Hematopoietic multipotent progenitor cell treated with erythropoietin and hydrocortisone succinate and interleukin-3 and kit ligand, for 8 days (in vitro differentiated cells): Measurements from ENCODE around the gene GPR50.

Experiments
- DNase-seq: peaks from one replicate; pipeline ENCODE4 v3.0.0-alpha.2; 2015

GPR50 gene

DNA sequence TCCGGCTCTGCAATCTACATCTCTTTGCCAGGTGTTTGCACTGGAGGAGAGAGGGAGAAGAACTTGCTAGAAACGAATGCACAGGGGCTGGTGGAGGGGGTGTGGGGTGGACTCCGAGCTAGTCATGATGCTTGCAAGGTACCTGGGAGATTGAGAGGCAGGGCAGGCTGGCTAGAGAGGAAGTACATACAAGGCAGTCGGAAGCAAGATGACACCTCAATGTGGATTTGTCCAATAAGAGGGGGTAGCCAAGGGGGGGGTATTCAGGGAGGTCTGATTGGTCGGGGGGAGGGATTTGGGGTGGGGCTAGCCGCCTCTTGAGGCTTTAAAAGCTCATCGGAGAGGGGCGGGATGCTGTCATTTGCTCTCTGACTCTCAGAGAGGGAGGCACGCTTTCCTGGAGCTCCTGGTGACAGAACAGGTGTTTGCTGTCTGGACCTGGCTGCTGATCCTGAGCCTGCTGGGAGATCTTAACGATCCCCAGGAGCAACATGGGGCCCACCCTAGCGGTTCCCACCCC, at the start of gene GPR50:
GPR50 (plus strand) TSS at position 354 of the 520 bp plus-strand sequence; CDS start at position 492, 138 bp downstream.
- DNase-seq = no peak

- DNase-seq = no peak
These were observed 43.9 kb upstream of the GPR50 start for GRCh38 chrX:151132531-151132930.

DNA sequence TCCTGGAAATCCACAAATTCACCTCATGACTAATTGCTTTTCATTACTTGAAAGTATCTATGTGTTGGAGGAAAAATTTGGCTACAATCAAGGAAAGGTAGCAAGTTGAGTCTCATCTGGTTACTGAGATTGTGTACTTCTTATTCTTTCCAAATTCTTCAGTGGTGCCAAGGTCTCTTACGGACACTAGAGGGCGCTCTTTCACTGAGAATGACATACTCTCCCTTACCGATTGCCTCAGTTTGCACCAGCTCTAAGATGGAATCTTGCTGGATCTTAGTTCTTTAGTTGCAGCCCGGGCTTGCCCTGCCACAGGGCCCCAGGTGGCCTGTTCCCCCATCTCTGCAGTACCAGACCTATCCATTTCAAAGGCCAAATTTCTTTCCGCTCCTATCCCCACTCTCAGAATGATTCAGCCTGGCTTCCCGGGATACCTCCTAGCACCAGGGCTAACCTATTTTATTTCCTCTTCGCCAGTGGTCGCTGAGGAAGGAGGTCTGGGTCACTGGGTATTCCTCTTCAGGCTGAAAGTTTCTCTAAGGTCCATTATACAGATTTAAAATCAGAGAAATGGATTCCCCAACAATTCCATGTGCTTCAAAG, 24.6 kb upstream of the GPR50 start:
- peak; percentile 54 for DNase-seq

GRCh38 chrX:151153086-151153485, 23.3 kb upstream of the GPR50 start:
- DNase-seq = no peak

GRCh38 chrX:151153667-151154066, 22.7 kb upstream of the GPR50 start:
- DNase-seq = no peak

GRCh38 chrX:151155234-151155633, 21.1 kb upstream of the GPR50 start:
- no peak for DNase-seq

- no peak for DNase-seq
These were observed 14.7 kb upstream of the GPR50 start for GRCh38 chrX:151161690-151162089.

GRCh38 chrX:151167791-151168345, 8.5 kb upstream of the GPR50 start:
- no peak for DNase-seq

DNA sequence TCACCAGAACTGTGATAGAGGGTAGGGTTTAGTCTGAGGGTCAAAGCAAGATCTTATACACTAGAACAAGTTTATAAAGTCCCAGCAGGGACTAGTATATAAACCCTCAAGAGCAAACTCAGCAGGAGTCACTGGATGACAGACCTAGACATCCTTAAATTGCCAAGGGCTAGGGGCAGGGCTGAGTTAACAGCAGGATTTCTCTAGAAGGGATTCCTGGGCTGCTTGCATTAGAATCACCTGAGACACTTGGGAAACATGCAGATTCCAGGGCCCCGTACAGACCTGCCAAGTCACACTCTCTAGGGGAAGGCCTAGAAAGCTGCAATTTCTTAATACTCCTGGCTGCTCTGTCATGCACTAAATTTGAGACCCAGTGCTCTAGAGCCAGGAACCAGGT, 6.6 kb upstream of the GPR50 start:
- DNase-seq = no peak

GRCh38 chrX:151174581-151175282, 1.7 kb upstream of the GPR50 start:
- no peak for DNase-seq

DNA sequence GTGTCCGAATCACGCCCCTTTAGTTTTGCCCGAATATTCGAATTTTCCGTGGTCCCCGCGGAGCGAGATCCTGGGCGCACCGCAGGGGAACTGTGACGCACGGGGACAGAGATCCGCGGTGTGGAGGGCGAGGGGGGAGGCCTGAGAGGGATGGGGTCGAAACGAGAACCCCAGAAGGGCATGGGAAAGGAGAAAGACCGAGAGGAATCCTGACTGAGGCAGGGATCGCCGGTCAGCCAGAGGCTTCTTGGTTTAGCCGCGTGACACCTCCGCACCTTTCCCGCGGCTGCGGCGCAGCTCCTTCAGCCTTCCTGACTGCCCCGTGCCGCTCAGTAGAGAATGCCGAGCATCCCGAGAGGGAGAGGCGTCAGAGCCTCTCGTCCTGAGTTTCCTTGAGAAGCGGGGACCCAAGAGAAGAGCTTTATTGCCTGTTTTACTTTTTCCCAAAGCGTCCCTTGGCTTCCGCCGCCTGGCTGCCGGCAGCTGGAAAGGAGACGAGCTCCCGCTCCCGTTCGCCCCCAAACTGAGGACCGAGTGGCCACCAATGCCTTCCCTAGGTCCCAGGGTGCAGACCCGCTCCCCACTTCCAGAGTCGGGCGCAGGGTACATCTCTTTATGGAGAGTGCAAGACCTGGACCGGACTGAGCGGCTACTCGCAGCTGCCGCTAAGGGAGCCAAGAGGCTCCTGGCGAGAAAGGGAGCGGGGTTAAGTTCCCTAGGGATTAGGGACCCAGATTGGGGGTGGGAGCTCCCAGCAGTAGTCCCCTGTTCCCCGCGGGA, 911 bp upstream of the GPR50 start:
- DNase-seq = no peak

GRCh38 chrX:151177141-151178027, 1.0 kb downstream of the GPR50 start:
- DNase-seq = no peak

GRCh38 chrX:151178746-151179145, 2.4 kb downstream of the GPR50 start:
- DNase-seq = no peak

DNA sequence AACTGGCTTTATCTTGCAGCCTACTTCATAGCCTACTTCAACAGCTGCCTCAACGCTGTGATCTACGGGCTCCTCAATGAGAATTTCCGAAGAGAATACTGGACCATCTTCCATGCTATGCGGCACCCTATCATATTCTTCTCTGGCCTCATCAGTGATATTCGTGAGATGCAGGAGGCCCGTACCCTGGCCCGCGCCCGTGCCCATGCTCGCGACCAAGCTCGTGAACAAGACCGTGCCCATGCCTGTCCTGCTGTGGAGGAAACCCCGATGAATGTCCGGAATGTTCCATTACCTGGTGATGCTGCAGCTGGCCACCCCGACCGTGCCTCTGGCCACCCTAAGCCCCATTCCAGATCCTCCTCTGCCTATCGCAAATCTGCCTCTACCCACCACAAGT, 4.0 kb downstream of the GPR50 start:
- no peak for DNase-seq

GRCh38 chrX:151181088-151181487, 4.7 kb downstream of the GPR50 start:
- no peak for DNase-seq

DNA sequence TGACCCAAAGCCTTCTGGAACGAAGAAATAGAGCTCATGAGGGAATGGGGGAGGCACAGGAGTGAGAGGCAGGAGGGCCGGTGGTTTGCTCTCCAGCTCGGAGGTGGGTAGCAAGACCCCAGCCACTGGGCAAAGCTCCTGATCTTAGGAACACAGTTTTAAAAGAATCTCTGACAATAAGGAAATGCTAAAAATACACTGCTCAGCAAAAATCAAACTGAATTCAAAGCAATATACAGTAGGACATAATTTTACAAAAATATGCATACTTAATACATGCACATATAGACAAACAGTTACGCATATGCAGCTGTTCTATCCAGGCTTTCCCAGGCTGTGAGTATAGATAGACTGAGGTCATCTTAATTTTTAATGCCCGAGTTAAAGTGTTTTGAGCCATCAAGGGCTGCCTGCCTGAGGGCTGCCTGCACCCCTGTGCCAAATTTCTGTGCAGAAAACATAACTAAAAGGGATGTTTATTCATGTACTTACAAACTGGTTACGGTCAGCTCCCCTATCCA, 6.9 kb downstream of the GPR50 start:
- DNase-seq = no peak

GRCh38 chrX:151183912-151184565, 7.7 kb downstream of the GPR50 start:
- no peak for DNase-seq

GRCh38 chrX:151184705-151185104, 8.3 kb downstream of the GPR50 start:
- no peak for DNase-seq

- DNase-seq = no peak
These were observed 30.5 kb downstream of the GPR50 start for GRCh38 chrX:151206871-151207270.

DNA sequence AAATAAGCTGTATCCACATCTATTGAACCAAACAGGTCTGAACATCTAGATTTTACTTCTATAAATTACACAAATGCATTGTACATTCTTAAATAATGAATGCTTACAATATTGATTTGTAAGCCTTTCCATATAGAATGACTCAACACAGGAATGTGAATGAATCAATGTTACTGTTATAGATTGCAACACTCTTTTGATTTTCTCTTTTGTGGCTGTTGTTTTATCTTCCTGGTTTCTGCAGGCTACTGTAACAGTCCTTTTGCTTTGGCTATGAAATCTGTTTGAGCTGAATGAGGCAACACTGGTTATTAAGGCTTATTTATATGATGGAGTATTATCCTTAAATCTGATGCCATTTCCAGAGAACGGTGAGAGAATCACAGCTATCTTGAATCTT, 49.5 kb downstream of the GPR50 start:
- DNase-seq = no peak

DNA sequence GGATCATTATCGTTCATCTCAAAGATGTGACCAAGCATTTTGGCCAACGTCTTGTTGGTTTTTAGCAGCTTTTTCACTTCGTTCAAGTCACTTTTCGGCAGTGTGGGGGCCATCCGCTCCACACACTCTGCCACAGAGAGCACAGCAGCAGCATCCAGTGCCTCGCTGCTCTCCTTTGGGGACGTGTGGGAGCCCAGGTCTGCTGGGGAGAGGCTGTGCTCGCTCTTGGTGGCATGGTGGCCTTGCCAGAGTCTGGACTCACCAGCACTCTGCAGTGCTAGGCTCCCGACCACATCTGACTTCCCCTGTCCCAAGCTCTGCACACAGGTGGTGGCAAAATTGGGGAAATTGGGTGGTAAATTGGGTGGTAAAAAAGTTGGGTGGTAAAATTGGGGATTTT, 50.6 kb downstream of the GPR50 start:
- DNase-seq = no peak

- no peak for DNase-seq
These were observed 51.2 kb downstream of the GPR50 start for GRCh38 chrX:151227627-151228026.
